SK-N-SH treated with all-trans-retinoic acid at 6 μM for 48 hours (cell line): ENCODE results near the gene SMARCC1.

Source experiments
- BACH2 ChIP-seq: fragments of 250-450 bp; sonication (Bioruptor Pico); IDR thresholded peaks from 2 replicates; pipeline ENCODE4 v1.9.0; 2021; ENCODE audit warnings: mild to moderate bottlenecking, borderline replicate concordance
- CREB5 ChIP-seq: fragments of 250-450 bp; sonication (Bioruptor Pico); IDR thresholded peaks from 2 replicates; pipeline ENCODE4 v1.5.1; 2020; ENCODE audit warnings: low read depth, mild to moderate bottlenecking, moderate library complexity
- ESRRG ChIP-seq: fragments of 250-450 bp; sonication (Bioruptor Pico); IDR thresholded peaks from 2 replicates; pipeline ENCODE4 v1.6.1; 2021; ENCODE audit warnings: mild to moderate bottlenecking
- GLIS3 ChIP-seq: fragments of 250-450 bp; sonication (Bioruptor Pico); IDR thresholded peaks from 2 replicates; pipeline ENCODE4 v1.5.0; 2020; ENCODE audit warnings: mild to moderate bottlenecking, moderate library complexity
- PATZ1 ChIP-seq: fragments of 250-450 bp; sonication (Bioruptor Pico); IDR thresholded peaks from 2 replicates; pipeline ENCODE4 v1.8.0; 2020; ENCODE audit warnings: mild to moderate bottlenecking, moderate library complexity, borderline replicate concordance
- PPARA ChIP-seq: fragments of 250-450 bp; sonication (Bioruptor Pico); IDR thresholded peaks from 2 replicates; pipeline ENCODE4 v1.5.0; 2020; ENCODE audit warnings: mild to moderate bottlenecking, borderline replicate concordance
- RARB ChIP-seq: fragments of 250-450 bp; sonication (Bioruptor Pico); IDR thresholded peaks from 2 replicates; pipeline ENCODE4 v1.8.0; 2021; ENCODE audit warnings: mild to moderate bottlenecking, moderate library complexity
- TCF4 ChIP-seq: fragments of 250-450 bp; sonication (Bioruptor Pico); IDR thresholded peaks from 2 replicates; pipeline ENCODE4 v1.8.0; 2021; ENCODE audit warnings: mild to moderate bottlenecking, moderate library complexity, borderline replicate concordance
- TSHZ2 ChIP-seq: fragments of 250-450 bp; sonication (Bioruptor Pico); IDR thresholded peaks from 2 replicates; pipeline ENCODE4 v1.5.0; 2020; ENCODE audit warnings: mild to moderate bottlenecking, moderate library complexity
- ZC3H10 ChIP-seq: fragments of 250-450 bp; sonication (Bioruptor Pico); IDR thresholded peaks from 2 replicates; pipeline ENCODE4 v1.5.1; 2021; ENCODE audit warnings: mild to moderate bottlenecking, moderate library complexity
- ZFP3 ChIP-seq: fragments of 250-450 bp; sonication (Bioruptor Pico); IDR thresholded peaks from 2 replicates; pipeline ENCODE4 v1.5.0; 2020; ENCODE audit warnings: mild to moderate bottlenecking, moderate library complexity
- ZFP30 ChIP-seq: fragments of 450-650 bp; formaldehyde crosslinking; IDR thresholded peaks from 2 replicates; pipeline ENCODE4 v1.5.0; 2022; ENCODE audit warnings: mild to moderate bottlenecking, moderate library complexity
- ZNF8 ChIP-seq: fragments of 450-650 bp; formaldehyde crosslinking; IDR thresholded peaks from 2 replicates; pipeline ENCODE4 v1.5.0; 2020; ENCODE audit warnings: mild to moderate bottlenecking, moderate library complexity

- TF ChIP-seq BACH2 (CRISPR knock-in tag), result no peak
- TF ChIP-seq ZFP3 (CRISPR knock-in tag), result no peak
- TF ChIP-seq TCF4 (CRISPR knock-in tag), result no peak
- no peak for TF ChIP-seq RARB (CRISPR knock-in tag)
- no peak for TF ChIP-seq CREB5
- no peak for TF ChIP-seq ESRRG (CRISPR knock-in tag)
- no peak for TF ChIP-seq PATZ1 (CRISPR knock-in tag)
- no peak for TF ChIP-seq TSHZ2 (CRISPR knock-in tag)
- no peak for TF ChIP-seq PPARA (CRISPR knock-in tag)
- TF ChIP-seq ZFP30 (CRISPR knock-in tag), result no peak
- TF ChIP-seq ZC3H10 (CRISPR knock-in tag), result no peak
- TF ChIP-seq ZNF8 (CRISPR knock-in tag), result no peak
- no peak for TF ChIP-seq GLIS3 (CRISPR knock-in tag)
These were observed 244.7 kb downstream of the SMARCC1 start for GRCh38 chr3:47536967-47537366.
